Ramos (cell line): ENCODE measurements around the gene CALML6.

Experiments
- in situ Hi-C: fragments of 300-500 bp; cut with MboI; formaldehyde crosslinking; loops from one replicate; pipeline ENCODE4 v1.14.3; 2022; ENCODE audit warnings: low sequenced_read_pairs; ENCODE audit not compliant: unreplicated experiment

CALML6 gene

DNA sequence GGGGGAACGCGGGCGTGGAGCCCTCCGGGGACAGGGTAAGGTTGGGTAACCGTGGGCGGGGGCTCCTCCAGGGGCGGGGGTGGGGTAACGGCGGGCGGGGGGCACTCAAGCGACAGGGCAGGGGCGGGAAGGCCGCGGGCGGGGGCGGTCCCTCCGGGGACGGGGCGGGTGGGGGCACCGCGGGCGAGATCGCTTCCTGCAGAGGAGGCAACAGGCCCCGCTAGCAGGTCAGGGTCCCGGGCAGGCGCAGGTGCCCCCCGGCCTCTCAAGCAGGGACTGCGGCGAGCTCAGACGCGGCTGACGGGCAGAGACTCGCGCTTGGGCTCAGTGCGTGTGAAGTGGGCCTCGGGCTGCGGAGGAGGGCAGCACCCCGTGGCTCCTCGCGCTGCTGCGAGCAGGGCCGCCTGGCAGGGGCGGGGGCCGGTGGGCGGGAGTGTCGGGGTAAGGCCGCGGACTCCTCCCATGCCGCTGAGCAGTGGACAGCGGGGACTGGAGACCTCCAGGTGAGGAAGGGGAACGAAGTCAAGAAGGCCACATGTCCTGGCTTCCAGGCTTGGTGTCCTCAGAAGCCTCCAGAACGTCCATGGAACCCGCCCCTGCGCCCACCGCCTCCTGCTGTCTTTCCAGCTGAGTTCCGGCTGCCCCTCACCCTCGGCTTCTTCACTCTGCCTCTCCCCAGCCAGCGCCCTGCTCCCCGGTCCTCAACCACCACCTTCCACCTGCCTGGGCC lies 23.5 kb upstream of the CALML6 start:
- in situ Hi-C loops, result no loop called here

DNA sequence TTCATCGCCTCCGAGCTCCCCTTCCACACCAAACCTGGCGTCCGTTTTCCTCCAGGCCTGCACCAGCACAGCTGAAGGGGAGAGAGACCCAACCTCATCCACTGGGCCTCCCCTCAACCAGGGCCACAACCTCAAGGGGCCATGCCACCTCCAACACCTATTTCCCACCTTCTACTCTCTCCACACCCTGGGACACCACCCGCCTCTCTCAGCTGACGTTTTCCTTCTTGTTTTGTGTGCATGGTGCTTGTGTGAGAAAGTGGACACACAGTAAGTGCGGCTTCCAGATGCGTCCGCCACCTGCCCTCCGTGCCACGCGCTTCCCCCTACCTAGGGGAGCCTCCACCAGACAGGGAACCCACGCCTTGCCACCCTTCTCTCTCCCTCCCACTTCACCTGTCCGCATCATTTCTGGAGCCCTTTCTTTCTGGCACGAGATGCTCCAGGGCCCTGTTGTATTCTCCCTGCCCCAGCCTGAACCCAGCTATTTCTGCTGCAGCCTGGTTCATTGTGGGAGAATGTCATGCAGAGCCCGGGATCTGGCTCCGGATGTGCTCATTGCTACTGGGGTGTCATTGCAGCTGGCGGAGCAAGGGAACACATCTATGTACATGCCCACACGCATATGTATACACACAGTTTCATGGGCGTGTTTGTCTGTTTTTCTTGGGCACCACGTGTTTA lies 22.8 kb upstream of the CALML6 start:
- in situ Hi-C loops, result no loop called here

DNA sequence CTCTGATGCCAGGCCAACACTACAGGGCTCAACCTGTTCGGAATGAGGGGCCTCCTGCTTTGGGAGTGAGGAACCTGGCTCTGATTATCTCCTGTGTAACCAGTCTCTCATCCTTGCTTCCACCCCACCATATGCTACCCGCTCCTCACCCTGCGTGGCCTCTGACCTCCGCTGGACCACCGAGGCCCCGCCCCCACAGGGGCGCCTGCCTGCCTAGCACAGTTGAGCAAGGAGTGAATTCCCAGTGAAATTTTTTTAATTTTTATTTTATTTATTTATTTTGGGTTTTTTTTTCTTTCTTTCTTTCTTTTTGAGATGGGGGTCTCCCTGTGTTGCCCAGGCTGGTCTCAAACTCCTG lies 22.3 kb upstream of the CALML6 start:
- in situ Hi-C loops, result no loop called here

GRCh38 chr1:1893291-1893985 lies 21.6 kb upstream of the CALML6 start:
- in situ Hi-C loops, result no loop called here

DNA sequence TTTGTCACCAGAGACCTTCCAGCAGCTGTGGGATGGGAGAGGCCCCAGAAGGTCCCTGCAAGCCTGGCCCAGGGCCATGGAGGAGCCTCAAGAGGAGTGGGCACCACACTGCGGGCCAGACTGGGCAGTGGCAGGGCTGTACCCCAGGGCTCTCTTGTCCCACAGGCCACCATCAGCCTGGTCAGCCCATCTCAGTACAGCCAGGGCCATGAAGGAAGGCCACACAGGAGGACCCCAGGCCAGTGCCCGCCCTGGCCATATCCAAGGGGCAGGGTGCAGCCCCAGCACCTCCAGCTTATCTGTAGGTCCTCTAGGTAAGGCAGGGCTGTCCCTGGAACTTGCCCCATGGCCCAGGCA lies 21.1 kb upstream of the CALML6 start:
- in situ Hi-C loops, result no loop called here

DNA sequence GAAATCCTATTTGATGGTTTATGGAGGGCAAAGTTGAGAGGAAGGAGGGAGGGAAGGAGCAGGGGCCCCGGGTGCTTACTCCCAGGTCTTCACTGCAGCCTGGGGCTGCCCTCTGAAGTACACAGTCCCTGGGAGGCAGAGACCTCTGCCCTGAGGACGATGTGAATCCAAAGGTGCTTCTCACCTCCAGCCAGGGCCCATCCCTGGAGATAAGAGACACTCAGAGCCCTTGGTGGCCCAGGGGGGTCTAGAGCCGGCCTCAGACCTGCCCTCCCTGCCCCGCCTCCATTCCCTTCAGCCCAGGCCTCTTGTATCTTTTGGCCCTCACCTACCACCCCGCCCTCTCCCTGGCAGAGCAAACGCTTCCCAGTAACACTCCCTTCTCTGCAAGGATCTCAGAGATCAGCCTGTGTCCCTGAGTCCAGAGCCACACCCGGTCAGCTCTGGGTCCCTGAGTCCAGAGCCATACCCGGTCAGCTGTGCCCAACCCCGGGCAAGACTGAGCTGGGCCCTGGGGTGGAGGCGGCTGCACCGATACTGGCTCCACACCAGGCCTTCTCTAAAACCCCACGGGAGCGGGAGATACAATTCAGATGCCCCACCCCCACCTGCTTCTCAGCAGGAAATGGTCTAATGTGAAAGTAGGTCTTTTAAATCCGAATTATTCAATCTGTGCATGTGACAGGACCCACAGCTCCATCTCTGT lies 20.6 kb upstream of the CALML6 start:
- in situ Hi-C loops, result no loop called here

DNA sequence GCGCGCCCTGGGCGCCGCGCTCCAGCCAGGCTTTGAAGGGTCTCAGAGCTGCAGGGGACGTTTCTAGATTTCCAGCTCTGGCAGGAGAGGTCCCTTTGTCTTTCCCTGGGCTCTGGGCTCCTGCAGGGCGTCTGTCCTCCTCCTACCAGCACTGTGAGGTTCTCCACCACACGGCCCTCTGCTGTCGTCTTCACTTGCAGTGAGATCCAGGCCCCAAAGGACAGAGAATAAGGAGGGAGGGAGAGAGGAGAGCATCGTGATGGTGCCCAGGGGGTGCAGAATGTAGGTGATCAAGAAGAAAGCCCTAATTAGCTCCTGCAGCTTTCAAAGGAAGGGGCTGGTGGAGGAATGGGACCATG lies 20.0 kb upstream of the CALML6 start:
- in situ Hi-C loops, result no loop called here

- in situ Hi-C loops, result no loop called here
These were observed 19.4 kb upstream of the CALML6 start for GRCh38 chr1:1895456-1896336.

DNA sequence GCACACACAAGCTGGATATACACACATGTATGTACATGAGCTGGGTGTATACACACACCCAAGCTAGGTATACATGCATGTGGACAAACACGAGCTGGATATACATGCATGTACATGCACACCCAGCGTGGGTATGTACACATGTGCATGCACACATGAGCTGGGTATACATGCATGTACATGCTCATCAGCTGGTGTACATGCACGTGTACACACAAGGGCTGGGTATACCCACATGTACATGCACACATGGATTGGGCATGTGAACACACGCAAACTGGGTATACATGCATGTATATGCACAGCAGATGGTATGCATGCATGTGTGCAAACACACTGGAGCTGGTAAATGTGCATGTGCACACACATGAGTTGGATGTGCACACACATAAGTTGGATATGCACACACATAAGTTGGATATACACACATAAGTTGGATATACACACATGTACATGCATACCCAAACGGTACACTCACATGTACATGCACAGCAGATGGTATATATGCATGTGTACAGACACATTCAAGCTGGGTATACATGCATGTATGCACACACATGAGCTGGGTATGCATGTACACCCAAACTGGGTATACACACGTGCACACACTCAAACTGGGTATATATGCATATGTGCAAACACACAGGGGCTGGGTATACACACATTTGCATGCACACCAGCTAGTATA lies 16.7 kb upstream of the CALML6 start:
- in situ Hi-C loops, result no loop called here

DNA sequence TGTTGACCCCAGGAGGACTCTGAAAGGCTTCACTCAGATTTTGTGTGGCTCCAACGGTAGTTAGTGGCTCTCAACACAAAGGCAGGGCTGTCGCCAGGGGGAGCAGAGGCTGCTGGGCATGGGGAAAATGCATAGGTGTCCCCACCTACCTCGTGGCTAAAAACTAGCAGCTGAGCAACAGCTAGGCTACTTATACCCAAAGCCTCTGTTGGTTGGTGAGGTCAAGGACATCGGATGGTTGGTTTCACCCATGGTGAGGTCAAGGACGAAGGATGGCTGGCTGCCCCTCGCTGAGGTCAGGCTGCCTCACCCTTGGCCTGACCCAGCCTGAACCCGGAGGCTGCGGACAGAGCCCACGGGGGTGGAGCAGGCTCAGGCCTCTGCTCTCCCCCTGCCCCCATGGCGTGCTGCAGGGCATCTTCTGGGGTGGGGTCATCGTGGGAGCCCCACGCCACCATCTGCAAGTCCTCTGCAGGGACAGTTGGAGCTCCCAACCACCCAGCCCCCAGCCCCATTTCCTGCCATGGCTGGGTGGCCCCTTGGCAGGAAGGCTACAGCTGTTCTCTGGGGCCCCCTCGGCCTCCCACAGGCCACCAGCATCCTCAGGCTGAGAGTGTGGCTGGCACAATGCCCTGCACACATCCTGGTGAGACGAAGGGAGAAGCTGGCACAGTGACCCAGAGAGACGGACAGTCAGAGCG lies 15.6 kb upstream of the CALML6 start:
- in situ Hi-C loops, result no loop called here

DNA sequence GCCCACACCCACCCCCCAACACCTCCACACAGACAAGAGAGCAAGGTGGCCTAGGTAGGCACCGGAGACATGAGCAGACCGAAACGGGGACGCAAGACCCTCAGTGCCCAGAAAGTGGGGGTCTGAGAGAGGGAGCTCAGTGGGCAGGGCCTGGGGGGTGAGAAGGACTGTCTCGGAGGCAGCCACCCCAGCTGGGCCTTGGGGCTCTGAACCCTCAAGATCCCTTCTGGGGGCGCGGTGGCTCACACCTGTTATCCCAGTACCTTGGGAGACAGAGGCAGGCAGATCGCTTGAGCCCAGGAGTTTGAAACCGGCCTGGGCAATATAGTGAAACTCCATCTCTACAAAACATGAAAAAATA lies 15.1 kb upstream of the CALML6 start:
- in situ Hi-C loops, result loop anchor here (5.0 kb wide), 1 partner anchor 108 kb away; no protein-coding TSS in a partner anchor

GRCh38 chr1:1900883-1901640 lies 14.0 kb upstream of the CALML6 start:
- in situ Hi-C loops, result loop anchor here (5.0 kb wide), 1 partner anchor 109 kb away; no protein-coding TSS in a partner anchor

GRCh38 chr1:1901641-1902294 lies 13.3 kb upstream of the CALML6 start:
- in situ Hi-C loops, result loop anchor here (5.0 kb wide), 1 partner anchor 109 kb away; no protein-coding TSS in a partner anchor

GRCh38 chr1:1903224-1903623 lies 11.8 kb upstream of the CALML6 start:
- in situ Hi-C loops, result loop anchor here (5.0 kb wide), 1 partner anchor 111 kb away; no protein-coding TSS in a partner anchor

DNA sequence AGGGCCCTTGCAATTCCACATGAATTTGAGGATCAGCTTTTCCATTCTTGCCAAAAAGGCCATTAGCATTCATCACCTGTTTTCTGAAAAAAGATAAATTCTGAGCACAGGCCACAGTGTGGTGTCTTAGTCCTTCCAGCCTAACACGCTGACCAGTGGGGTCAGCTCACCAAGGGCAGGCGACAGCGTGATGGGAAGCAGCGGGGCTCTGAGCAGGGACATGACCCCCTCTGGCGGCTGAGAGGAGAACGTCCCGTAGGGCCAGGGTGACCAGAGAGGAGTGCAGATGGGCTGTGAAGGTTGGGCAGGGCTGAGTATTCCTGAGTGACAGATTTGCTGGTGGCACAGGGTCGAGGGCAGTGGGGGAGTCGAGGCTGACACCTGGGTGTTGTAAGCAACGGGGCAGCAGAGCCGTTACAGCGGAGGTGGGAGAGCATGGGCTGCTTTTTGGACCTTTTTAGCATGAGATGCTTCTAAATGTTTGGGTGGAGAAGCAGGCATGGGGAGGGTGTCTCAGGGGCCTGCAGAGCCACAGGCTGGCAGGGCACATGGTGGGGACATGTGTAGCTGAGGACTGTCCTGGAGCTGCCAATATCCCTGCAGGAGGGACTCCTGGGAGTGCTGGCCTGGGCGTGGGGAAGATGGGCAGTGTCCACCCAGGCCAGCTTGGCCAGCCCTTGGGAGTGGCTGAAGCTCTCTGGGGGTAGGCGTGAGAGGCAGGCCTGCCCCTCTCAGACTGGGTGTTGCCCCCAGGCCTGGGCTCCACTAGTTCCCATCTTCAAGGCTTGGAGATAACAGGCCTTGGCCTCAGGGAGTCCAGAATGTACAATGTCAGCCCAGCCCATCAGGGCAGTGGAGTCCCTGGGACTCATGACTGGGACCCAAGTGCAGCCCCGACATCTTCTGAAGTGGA lies 8.6 kb upstream of the CALML6 start:
- in situ Hi-C loops, result no loop called here

- in situ Hi-C loops, result no loop called here
These were observed 7.8 kb upstream of the CALML6 start for GRCh38 chr1:1907098-1907736.
